ENCODE data around the gene COMMD3. TPM values are rescaled to one million over a fixed set of nuclear protein-coding genes. Genes with fewer than 3 reads are reported as not detected.

COMMD3 gene
- total and polyA plus RNA-seq, 9 of the 15 experiments (the other 6 are each of a cell fraction or from before 2014, with no cell fraction given): 50.7 to 217 (median 80.1) TPM

GRCh38 chr10:22310928-22311327, 5.3 kb upstream of the COMMD3 start (continued):
- TF ChIP-seq ZNF407 (IDR thresholded peaks at IDR 0.05; ENCODE audit: low read depth) (0 out of 2 replicates have a peak, but pooled peaks have one; percentile 12), ELF1 (tag; IDR thresholded peaks at IDR 0.05) (peak; percentile 38; the same call in 1 of the 2 replicates), EHMT2 (IDR thresholded peaks at IDR 0.05) (peak; percentile 51; the same call in 1 of the 2 replicates), ZNF77 (CRISPR knock-in tag; IDR thresholded peaks at IDR 0.05) (no peak), PHF20 (IDR thresholded peaks at IDR 0.05; ENCODE audit: partially characterized antibody) (no peak), ZNF184 (CRISPR knock-in tag; IDR thresholded peaks at IDR 0.05) (no peak), SMAD1 (IDR thresholded peaks at IDR 0.05; ENCODE audit: low read depth, low read length, partially characterized antibody) (no peak), NFIX (CRISPR knock-in tag; IDR thresholded peaks at IDR 0.05; ENCODE audit: low read depth) (no peak), CHAMP1 (IDR thresholded peaks at IDR 0.05) (peak; percentile 34; the same call in 1 of the 2 replicates), ZBTB2 (IDR thresholded peaks at IDR 0.05) (0 out of 2 replicates have a peak, but pooled peaks have one; percentile 47)

Measured in K562 (cell line).